LNCAP (cell line): ENCODE results near the gene ETF1.

ENCODE experiments used
- CTCF ChIP-seq: fragments of 450-650 bp; IDR thresholded peaks from 2 replicates; pipeline ENCODE4 v1.5.1; 2017; ENCODE audit warnings: mild to moderate bottlenecking

Gene ETF1

GRCh38 chr5:138504799-138505198 lies 38.2 kb downstream of the ETF1 start:
- TF ChIP-seq CTCF: no peak

GRCh38 chr5:138503487-138504270 lies 39.4 kb downstream of the ETF1 start:
- peak; percentile 81 for TF ChIP-seq CTCF

- no peak for TF ChIP-seq CTCF
Measured at GRCh38 chr5:138502521-138502920, 40.5 kb downstream of the ETF1 start.

- TF ChIP-seq CTCF: no peak
Measured at GRCh38 chr5:138502121-138502520, 40.9 kb downstream of the ETF1 start.

- TF ChIP-seq CTCF: no peak
Measured at GRCh38 chr5:138498376-138498775, 44.7 kb downstream of the ETF1 start.

- no peak for TF ChIP-seq CTCF
Measured at GRCh38 chr5:138495351-138495750, 47.7 kb downstream of the ETF1 start.

- no peak for TF ChIP-seq CTCF
Measured at GRCh38 chr5:138492560-138493045, 50.4 kb downstream of the ETF1 start.
